GM10266 (cell line): ENCODE data around the gene NPIPA8.
"Not testable (repeated sequence)": the region's sequence is repeated elsewhere in the genome, so short reads cannot be mapped to it uniquely, and the experiment has no call there.

Experiments used
- DNase-seq: peaks from one replicate; pipeline ENCODE4 v3.0.0; 2012; ENCODE audit errors: extremely low spot score

The NPIPA8 gene

DNA sequence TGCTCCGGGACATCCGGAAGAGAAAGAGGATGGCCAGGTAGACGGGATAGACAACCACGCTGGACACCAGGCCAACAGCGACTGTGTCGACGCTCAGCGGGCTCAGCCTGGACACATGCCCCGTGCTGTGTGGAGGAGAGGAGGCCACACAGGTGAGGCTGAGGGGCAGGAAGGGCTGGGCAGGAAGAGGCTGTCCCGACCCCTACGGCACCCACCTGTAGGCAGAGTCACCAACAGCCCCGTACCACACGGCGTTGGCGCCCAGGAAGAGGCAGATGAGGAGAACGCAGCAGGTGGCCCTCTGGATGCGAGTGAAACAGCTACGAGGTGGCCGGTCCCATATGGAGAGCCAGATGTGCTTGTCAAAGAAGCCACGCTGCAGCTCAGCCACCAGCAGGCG, at the start of gene NPIPA8:
Gene NPIPA8 (minus strand): TSS at position 101 of the 400 bp plus-strand sequence. CDS start 4,074 bp downstream, outside the sequence.
- DNase-seq = not testable (repeated sequence)

DNA sequence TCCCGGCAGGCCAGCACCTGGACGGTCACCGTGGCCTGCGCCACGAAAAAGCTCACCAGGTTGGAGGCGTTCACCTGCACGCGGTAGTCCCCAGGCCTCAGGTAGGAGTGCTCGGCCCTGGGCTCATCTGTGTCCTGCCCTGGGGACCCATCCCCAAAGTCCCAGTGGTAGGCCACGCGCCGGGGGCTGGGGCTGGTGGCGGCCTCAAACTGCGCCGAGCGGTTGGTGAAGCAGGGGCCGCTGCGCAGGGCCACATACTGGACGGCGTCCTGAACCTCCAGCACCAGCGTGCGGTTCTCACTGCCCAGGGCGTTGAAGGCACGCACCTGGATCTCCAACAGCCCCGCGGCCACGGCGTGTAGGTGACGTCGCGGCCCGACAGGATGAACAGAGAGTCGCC, 48.7 kb upstream of the NPIPA8 start:
- not testable (repeated sequence) for DNase-seq

DNA sequence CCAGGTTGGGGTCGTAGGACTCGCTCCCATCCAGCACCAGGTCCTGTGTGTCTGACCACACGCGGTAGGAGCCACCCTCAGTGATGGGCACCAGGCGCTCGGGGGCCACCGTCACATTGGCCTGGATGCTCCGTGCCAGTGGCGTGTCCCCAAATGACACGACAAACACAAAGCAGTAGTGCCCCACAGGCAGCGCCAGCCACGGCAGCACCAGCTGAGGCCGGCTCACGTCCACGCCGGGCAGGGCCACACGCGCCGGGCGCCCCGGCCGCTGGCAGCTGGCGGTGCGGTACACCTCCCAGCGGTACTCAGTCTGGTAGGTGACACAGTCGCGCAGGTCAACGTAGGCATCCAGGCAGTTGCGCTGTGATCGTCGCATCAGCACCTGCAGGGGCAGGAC, 48.3 kb upstream of the NPIPA8 start:
- DNase-seq = not testable (repeated sequence)

- DNase-seq = not testable (repeated sequence)
Measured at GRCh38 chr16:18384098-18384636, 47.6 kb upstream of the NPIPA8 start.

DNA sequence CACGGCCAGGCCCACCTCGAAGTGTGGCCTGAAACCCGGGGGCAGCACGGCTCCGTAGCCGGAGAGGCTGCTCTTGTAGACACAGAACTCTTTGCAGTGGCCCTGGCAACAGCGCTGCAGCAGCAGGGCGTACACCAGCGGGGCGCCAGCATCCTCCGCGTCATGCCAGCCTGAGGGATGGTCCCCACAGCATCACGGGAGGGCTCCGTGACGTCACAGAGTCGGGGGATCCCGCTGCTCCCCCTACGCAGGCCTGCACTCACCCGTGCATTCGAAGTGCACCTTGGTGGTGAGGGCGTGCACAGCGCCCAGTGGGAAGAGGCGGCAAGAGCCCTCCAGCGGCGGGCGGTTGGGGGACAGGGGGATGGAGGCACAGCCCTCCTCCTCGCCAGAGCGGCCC, 46.2 kb upstream of the NPIPA8 start:
- DNase-seq = not testable (repeated sequence)

GRCh38 chr16:18347742-18348141, 11.2 kb upstream of the NPIPA8 start:
- DNase-seq = not testable (repeated sequence)

DNA sequence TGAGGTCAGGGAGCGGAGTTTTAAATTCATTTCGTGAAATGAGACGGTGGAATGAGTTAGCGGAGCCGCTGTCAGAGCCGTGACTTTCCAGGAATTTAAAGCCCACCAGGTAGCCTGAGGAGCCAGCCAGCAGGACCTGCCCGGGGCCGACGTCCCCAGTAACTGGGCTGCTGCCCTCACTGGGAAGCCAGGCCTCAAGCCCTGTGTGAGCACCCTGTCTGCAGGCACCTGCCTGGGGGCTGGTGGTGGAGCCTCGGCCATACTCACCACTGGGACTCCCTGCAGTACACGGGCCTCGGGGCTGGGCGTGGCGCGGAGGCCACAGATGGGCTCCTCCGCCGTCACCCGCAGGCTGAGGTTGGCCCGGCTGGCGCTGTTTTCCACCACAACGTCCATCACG, 10.5 kb upstream of the NPIPA8 start:
- not testable (repeated sequence) for DNase-seq

- DNase-seq = not testable (repeated sequence)
Measured at GRCh38 chr16:18344634-18345033, 8.1 kb upstream of the NPIPA8 start.

DNA sequence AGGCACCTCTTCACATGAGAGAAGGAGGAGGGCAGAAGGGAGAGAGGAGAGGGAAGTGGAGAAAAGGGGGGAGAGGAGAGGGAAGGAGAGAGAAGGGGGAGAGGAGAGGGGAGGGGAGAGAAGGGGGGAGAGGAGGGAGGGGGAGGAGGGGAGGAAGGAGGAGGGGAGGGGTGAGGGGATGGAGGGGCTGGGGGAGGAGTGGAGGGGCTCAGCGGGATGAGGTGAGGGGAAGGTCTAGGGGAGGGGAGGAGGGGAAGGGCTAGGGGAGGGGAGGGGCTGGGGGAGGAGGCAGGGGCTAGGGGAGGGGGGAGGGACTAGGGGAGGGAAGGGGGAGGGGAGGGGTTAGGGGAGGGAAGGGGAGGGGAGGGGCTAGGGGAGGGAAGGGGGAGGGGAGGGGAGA, 5.5 kb upstream of the NPIPA8 start:
- DNase-seq = not testable (repeated sequence)

DNA sequence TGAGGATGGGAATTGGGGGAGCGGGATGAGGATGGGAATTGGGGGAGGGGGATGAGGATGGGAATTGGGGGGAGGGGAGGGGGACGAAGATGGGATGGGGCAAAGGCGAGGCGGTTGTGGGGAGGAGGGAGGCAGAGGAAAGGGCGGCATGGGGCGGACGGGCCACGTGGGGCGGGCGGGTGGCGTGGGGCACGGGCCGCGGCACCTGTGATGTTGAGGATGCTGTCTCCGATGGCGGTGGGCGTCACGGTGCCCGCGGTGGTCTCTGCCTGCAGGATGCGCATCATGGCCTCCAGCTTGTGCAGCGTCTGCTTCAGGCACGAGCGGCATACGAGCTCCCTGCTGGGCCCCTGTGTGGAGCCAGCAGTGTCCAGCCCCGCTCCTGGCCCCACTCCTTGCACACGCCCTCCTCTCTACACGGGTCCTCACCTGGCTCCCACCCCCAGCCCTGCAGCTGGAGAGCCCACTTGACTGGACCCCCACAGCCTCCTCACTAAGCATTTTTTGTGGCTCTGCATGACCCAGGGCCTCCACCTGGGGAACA, 5.0 kb upstream of the NPIPA8 start:
- DNase-seq = not testable (repeated sequence)

DNA sequence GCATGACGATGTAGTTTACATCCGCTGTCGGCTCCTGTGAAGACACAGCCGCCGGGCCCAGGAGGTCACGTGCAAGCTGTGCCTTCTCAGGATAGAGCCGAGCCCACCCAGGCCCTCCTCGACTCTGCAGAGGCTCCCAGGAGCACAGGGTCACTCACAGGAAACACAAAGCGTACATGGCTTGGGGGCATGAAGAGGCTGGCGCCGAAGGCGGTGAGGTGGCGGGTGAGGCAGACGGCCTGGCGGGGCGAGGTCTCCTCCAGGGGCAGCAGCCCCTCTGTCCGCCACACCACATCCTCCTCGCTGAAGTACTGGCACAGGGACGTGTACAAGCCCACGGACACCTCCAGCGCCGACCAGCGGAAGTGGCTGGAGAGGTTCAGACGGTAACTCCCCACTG, 2.7 kb upstream of the NPIPA8 start:
- DNase-seq = not testable (repeated sequence)

- not testable (repeated sequence) for DNase-seq
Measured at GRCh38 chr16:18311811-18312210, 24.7 kb downstream of the NPIPA8 start.

- DNase-seq = not testable (repeated sequence)
Measured at GRCh38 chr16:18309159-18309558, 27.4 kb downstream of the NPIPA8 start.

DNA sequence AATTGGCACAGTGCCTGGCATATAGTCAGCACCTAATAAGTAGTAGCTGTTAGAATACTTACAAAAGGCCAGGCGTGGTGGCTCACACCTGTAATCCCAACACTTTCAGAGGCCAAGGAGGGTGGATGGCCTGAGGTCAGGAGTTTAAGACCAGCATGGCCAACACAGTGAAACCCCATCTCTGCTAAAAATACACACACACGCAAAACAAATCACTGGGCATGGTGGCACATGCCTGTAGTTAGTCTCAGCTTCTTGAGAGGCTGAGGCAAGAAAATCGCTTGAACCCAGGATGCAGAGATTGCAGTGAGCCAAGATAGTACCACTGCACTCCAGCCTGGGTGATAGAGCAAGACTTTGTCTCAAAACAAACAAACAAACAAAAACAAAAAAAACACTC, 29.3 kb downstream of the NPIPA8 start:
- DNase-seq = not testable (repeated sequence)

GRCh38 chr16:18306066-18306465, 30.5 kb downstream of the NPIPA8 start:
- DNase-seq = not testable (repeated sequence)

DNA sequence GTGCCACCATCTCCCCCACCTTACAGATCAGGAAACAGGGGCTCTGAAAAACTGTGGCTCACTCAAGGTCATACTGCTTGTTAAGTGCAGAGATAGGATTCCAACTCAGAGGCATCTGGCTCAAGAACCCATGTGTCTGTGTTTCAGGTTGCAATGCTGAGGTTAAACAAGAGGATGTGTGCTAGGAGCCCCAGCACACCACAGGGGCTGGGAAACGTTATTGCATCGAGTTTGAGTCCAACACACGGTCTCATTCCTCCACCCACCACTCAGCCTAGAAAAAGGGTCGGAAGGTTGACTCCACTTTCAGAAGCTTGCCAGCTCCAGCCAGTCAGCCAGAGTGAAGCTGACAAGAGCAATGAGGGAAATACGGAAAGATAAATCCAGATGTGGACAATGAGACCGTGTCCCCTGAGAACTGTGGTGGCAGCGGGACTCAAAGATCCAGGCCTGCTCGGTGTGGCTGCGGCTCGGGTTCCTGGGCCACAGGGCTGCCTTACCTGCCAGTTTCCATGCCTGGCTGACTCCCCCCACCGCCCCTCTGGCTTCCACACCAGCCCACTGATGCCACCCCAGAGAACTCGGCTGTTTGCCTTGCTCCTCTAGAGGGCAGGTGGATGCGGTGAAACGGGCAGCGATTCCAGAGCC, 33.4 kb downstream of the NPIPA8 start:
- not testable (repeated sequence) for DNase-seq

GRCh38 chr16:18297714-18298113, 38.8 kb downstream of the NPIPA8 start:
- DNase-seq = not testable (repeated sequence)

GRCh38 chr16:18296931-18297330, 39.6 kb downstream of the NPIPA8 start:
- not testable (repeated sequence) for DNase-seq

- not testable (repeated sequence) for DNase-seq
Measured at GRCh38 chr16:18294371-18294770, 42.2 kb downstream of the NPIPA8 start.

DNA sequence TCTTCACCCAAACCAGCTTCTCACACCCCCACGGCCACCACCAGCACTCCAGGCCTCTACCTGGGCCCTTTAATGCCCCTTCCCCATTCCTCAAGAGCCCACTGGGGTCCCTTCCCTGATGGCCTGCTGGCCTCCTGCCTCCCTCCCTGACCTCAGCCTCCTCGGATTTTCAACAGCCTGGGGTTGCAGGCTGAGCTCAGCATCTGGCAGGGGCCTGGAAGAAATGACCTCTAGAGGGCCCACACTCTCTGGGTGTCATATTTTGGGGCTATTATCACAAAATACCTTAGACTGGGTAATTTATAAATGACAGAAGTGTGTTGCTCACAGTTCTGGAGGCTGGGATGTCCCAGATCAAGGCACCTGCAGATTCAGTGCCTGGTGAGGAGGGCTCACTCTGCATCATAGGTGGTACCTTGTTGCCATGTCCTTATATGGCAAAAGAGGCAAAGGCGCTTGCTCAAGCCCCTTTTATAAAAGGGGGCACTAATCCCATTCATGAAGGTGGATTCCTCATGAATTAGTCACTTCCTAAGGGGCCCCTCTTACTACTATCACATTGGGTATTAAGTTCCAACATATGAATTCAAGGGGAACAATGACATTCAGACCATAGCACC, 43.1 kb downstream of the NPIPA8 start:
- not testable (repeated sequence) for DNase-seq

GRCh38 chr16:18290959-18291358, 45.6 kb downstream of the NPIPA8 start:
- not testable (repeated sequence) for DNase-seq

DNA sequence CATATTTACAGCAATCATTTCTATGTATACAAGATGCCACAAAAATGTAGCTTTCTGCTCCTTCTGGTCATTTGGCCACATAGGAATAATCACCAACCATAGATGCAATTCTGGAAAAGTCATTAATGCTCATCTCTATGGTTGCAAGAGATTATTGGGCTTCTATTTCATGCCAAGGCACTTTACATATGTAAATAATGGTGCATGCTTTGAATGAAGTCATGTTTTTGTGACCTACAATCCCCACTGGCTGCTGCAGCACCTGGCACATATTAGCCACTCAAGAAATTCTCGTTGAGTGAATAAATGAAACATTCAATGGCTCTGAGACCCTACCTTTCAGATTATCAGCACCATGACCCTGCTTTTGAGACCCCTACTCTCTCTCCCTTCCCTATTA, 50.2 kb downstream of the NPIPA8 start:
- not testable (repeated sequence) for DNase-seq
